Breast epithelium (tissue), 4 donors: ENCODE data around the gene HOXB2. TPM values are rescaled to one million over a fixed set of nuclear protein-coding genes. Genes with fewer than 3 reads are reported as not detected.
A peak's percentile ranks its signal among the peaks of the same experiment; 100 is the strongest.

ENCODE experiments used
- DNase-seq, 2 donors: peaks; one replicate each; pipeline ENCODE4 v3.0.0-alpha.2; 2019; ENCODE audit warnings: low spot score in 2 of 2
- H3K27ac ChIP-seq, 2 donors: fragments of 200-600 bp; sonication (generic) in 1 of 2; one replicate each; pipeline ENCODE4 v1.5.1; 2016 to 2019; ENCODE audit warnings: mild to moderate bottlenecking in 1 of 2
- H3K27me3 ChIP-seq, 2 donors: fragments of 200-600 bp; sonication (generic) in 1 of 2; one replicate each; pipeline versions ENCODE4 v1.5.1 to v1.6.0; 2017 to 2019; ENCODE audit warnings: control low read depth in 1 of 2, mild to moderate bottlenecking in 1 of 2
- H3K36me3 ChIP-seq: fragments of 200-600 bp; one replicate; pipeline ENCODE4 v1.5.1; 2019
- H3K4me1 ChIP-seq, 2 donors: fragments of 200-600 bp; sonication (generic); one replicate each; pipeline ENCODE4 v1.5.1; 2016 to 2019; ENCODE audit warnings: control low read depth in 1 of 2
- H3K4me3 ChIP-seq, 3 donors: fragments of 200-600 bp; sonication (generic); 1 replicate in 2 of 3; 2 replicates in 1 of 3; pipeline ENCODE4 v1.5.1; 2016 to 2019; ENCODE audit warnings: mild to moderate bottlenecking in 3 of 3, moderate library complexity in 2 of 3
- H3K9me3 ChIP-seq, 2 donors: fragments of 200-600 bp; sonication (generic) in 1 of 2; one replicate each; pipeline ENCODE4 v1.5.1; 2016 to 2019; ENCODE audit warnings: control low read depth in 1 of 2
- POLR2A ChIP-seq: fragments of 450-650 bp; IDR thresholded peaks from one replicate; pipeline ENCODE4 v1.6.1; 2016; ENCODE audit warnings: antibody characterized with exemption, mild to moderate bottlenecking, moderate library complexity
- POLR2AphosphoS5 ChIP-seq, 3 donors: sonication (generic); formaldehyde crosslinking; IDR thresholded peaks; one replicate each; pipeline ENCODE4 v1.6.1; 2017; ENCODE audit warnings: antibody characterized with exemption in 3 of 3
- intact Hi-C: fragments of 100-400 bp; cut with DNase I; formaldehyde crosslinking; loops from one replicate; pipeline ENCODE4 v1.15.1; 2023; ENCODE audit warnings: low total_unique reads
- total RNA-seq, 3 donors: library from RNA; depleted of rRNA; stranded (reverse); fragments of >200 nt; gene quantifications; one replicate each; pipeline ENCODE4 v1.1.0, GENCODE V29; 2016
- TF ChIP-seq, protein P1 (sequence below), 3 donors: fragments of 450-650 bp; IDR thresholded peaks; one replicate each; pipeline ENCODE4 v1.5.1; 2016 to 2017; ENCODE audit warnings: antibody characterized with exemption in 3 of 3, mild to moderate bottlenecking in 3 of 3, moderate library complexity in 3 of 3

The HOXB2 gene
- total RNA-seq, 3 donors from 2014 or later, result 13.6 to 36.4 (median 19.6) TPM

GRCh38 chr17:48523010-48523409, 21.9 kb downstream of the HOXB2 start:
- H3K36me3 ChIP-seq, result no peaks in the 10 kb centered on the region
- H3K9me3 ChIP-seq, result no peaks in the 10 kb centered on the region
- H3K27me3 ChIP-seq, result peaks cover 0 to 8% of the 10 kb centered on the region in 2 donors
- DNase-seq, result no peak
- no peak overlapping the region for H3K4me3 ChIP-seq
- no peaks in the 10 kb centered on the region for H3K4me1 ChIP-seq
- TF ChIP-seq POLR2AphosphoS5 (IDR thresholded peaks at IDR 0.05) (no peak), POLR2A (no peak)
- TF ChIP-seq, protein P1, sequence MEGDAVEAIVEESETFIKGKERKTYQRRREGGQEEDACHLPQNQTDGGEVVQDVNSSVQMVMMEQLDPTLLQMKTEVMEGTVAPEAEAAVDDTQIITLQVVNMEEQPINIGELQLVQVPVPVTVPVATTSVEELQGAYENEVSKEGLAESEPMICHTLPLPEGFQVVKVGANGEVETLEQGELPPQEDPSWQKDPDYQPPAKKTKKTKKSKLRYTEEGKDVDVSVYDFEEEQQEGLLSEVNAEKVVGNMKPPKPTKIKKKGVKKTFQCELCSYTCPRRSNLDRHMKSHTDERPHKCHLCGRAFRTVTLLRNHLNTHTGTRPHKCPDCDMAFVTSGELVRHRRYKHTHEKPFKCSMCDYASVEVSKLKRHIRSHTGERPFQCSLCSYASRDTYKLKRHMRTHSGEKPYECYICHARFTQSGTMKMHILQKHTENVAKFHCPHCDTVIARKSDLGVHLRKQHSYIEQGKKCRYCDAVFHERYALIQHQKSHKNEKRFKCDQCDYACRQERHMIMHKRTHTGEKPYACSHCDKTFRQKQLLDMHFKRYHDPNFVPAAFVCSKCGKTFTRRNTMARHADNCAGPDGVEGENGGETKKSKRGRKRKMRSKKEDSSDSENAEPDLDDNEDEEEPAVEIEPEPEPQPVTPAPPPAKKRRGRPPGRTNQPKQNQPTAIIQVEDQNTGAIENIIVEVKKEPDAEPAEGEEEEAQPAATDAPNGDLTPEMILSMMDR (IDR thresholded peaks at IDR 0.05), result no peak
- no peak overlapping the region for H3K27ac ChIP-seq
- intact Hi-C loops, result loop anchor here (5.0 kb wide), 1 partner anchor 61 kb away; no protein-coding TSS in a partner anchor

DNA sequence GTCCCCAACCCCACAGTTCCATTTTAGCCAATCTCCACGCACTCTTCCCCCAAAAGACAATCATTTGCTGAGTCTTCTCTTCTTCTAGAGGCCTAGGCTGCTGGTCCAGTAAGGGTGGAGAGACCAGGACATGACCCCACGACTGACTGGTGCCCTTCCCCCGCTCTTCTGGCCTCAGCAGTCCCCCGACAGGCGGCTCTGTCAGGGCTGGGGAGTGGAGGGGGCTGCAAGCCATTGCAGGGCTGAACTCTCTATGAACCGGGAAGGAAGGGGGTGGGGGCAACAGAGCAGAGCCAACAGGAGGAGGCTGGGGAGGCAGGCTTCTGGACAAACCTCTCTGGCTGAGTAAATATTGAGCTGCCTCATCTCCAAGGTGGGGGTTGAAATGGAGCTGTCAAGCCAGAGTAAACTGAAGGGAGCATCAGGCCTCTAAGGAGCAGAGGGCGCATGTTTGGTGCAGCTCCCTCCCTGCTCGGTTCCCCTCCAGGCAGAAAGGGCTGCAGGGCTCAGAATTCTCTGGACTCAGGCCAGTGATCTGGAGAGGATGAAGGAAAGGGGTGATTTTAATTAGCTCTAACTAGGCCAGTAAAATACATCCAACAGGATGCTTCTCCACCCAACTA, 22.8 kb downstream of the HOXB2 start:
- intact Hi-C loops, result loop anchor here (5.0 kb wide), 1 partner anchor 60 kb away; no protein-coding TSS in a partner anchor
- H3K9me3 ChIP-seq, result no peaks in the 10 kb centered on the region

GRCh38 chr17:48520631-48521079, 24.3 kb downstream of the HOXB2 start:
- no peaks in the 10 kb centered on the region for H3K27me3 ChIP-seq
- no peak overlapping the region for H3K4me3 ChIP-seq
- no peaks in the 10 kb centered on the region for H3K4me1 ChIP-seq
- TF ChIP-seq, protein P1 (IDR thresholded peaks at IDR 0.05), result no peak
- intact Hi-C loops, result loop anchor here (5.0 kb wide), 1 partner anchor 58 kb away; no protein-coding TSS in a partner anchor
- no peak for DNase-seq
- no peaks in the 10 kb centered on the region for H3K36me3 ChIP-seq
- H3K27ac ChIP-seq, result peak overlapping the region in 1 of 2 donors; percentile 25
- no peaks in the 10 kb centered on the region for H3K9me3 ChIP-seq

More for the DNA sequence above, 22.8 kb downstream of the HOXB2 start:
- no peak for TF ChIP-seq POLR2AphosphoS5 (IDR thresholded peaks at IDR 0.05)
- TF ChIP-seq POLR2A, result no peak
- TF ChIP-seq, protein P1 (IDR thresholded peaks at IDR 0.05), result no peak
- Histone ChIP-seq H3K4me3 (no peak overlapping the region), H3K36me3 (no peaks in the 10 kb centered on the region), H3K27me3 (peaks cover 0 to 8% of the 10 kb centered on the region in 2 donors), H3K27ac (peak overlapping the region; percentile 12 to 71), H3K4me1 (no peaks in the 10 kb centered on the region)
- DNase-seq, result peak; percentile 27 to 75

GRCh38 chr17:48519427-48519826, 25.5 kb downstream of the HOXB2 start:
- TF ChIP-seq POLR2A, result no peak
- TF ChIP-seq, protein P1 (IDR thresholded peaks at IDR 0.05), result no peak
- TF ChIP-seq POLR2AphosphoS5 (IDR thresholded peaks at IDR 0.05), result no peak
- H3K36me3 ChIP-seq, result no peaks in the 10 kb centered on the region
- no peak for DNase-seq
- no peaks in the 10 kb centered on the region for H3K4me1 ChIP-seq
- intact Hi-C loops, result no loop called here
- no peak overlapping the region for H3K4me3 ChIP-seq
- no peaks in the 10 kb centered on the region for H3K27me3 ChIP-seq
- no peaks in the 10 kb centered on the region for H3K9me3 ChIP-seq
- H3K27ac ChIP-seq, result no peak overlapping the region

DNA sequence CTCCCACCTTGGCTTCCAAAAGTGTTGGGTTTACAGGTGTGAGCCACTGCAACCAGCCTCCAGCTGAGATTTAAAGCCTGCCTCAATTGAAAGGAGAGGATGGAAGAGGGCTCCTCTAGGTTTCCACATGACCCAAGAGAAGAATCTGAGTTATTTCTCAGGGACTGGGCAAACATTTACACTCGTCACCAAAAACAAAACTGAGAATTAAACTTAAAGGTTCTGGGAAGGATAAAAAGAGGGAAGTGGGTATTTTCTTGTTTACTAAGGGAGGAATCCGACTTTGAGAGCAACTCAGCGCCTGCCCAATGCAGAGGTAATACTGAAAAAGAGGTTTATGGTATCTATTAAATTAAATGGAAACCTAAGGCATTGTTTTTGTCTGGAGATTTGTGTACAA, 27.4 kb downstream of the HOXB2 start:
- intact Hi-C loops, result no loop called here
- Histone ChIP-seq H3K4me3 (no peak overlapping the region), H3K9me3 (no peaks in the 10 kb centered on the region), H3K27me3 (no peaks in the 10 kb centered on the region), H3K36me3 (no peaks in the 10 kb centered on the region), H3K27ac (no peak overlapping the region), H3K4me1 (no peaks in the 10 kb centered on the region)
- DNase-seq, result no peak
- TF ChIP-seq, protein P1 (IDR thresholded peaks at IDR 0.05), result no peak
- no peak for TF ChIP-seq POLR2A
- TF ChIP-seq POLR2AphosphoS5 (IDR thresholded peaks at IDR 0.05), result no peak
